GM06990 (cell line): ENCODE measurements around the gene BRME1.

Experiments used
- DNase-seq: peaks from one replicate; pipeline ENCODE4 v3.0.0-alpha.2; 2011; ENCODE audit not compliant: insufficient read length; ENCODE audit errors: extremely low read depth
- H3K27me3 ChIP-seq: replicated peaks from 2 replicates; pipeline ENCODE4 v1.6.0; 2011; ENCODE audit warnings: low read length; ENCODE audit not compliant: control insufficient read depth, insufficient read depth
- H3K36me3 ChIP-seq: 2 replicates; pipeline ENCODE4 v1.5.1; 2011; ENCODE audit warnings: low read length; ENCODE audit not compliant: control insufficient read depth, insufficient read depth
- H3K4me3 ChIP-seq: replicated peaks from 2 replicates; pipeline ENCODE4 v1.5.1; 2011; ENCODE audit warnings: low read depth, mild to moderate bottlenecking, control low read depth, low read length
- TF ChIP-seq, protein P1 (sequence below): IDR thresholded peaks from 2 replicates; pipeline ENCODE4 v1.5.1; 2011; ENCODE audit warnings: low read length, control low read depth, mild to moderate bottlenecking, inconsistent platforms; ENCODE audit not compliant: insufficient read depth, poor library complexity, severe bottlenecking

BRME1 gene

GRCh38 chr19:13873834-13874515 is 31.9 kb downstream of the BRME1 start:
- Histone ChIP-seq H3K36me3 (no peaks in the 10 kb centered on the region), H3K27me3 (no peaks in the 10 kb centered on the region), H3K4me3 (no peak overlapping the region)
- TF ChIP-seq, protein P1, sequence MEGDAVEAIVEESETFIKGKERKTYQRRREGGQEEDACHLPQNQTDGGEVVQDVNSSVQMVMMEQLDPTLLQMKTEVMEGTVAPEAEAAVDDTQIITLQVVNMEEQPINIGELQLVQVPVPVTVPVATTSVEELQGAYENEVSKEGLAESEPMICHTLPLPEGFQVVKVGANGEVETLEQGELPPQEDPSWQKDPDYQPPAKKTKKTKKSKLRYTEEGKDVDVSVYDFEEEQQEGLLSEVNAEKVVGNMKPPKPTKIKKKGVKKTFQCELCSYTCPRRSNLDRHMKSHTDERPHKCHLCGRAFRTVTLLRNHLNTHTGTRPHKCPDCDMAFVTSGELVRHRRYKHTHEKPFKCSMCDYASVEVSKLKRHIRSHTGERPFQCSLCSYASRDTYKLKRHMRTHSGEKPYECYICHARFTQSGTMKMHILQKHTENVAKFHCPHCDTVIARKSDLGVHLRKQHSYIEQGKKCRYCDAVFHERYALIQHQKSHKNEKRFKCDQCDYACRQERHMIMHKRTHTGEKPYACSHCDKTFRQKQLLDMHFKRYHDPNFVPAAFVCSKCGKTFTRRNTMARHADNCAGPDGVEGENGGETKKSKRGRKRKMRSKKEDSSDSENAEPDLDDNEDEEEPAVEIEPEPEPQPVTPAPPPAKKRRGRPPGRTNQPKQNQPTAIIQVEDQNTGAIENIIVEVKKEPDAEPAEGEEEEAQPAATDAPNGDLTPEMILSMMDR, result no peak
- DNase-seq, result no peak

DNA sequence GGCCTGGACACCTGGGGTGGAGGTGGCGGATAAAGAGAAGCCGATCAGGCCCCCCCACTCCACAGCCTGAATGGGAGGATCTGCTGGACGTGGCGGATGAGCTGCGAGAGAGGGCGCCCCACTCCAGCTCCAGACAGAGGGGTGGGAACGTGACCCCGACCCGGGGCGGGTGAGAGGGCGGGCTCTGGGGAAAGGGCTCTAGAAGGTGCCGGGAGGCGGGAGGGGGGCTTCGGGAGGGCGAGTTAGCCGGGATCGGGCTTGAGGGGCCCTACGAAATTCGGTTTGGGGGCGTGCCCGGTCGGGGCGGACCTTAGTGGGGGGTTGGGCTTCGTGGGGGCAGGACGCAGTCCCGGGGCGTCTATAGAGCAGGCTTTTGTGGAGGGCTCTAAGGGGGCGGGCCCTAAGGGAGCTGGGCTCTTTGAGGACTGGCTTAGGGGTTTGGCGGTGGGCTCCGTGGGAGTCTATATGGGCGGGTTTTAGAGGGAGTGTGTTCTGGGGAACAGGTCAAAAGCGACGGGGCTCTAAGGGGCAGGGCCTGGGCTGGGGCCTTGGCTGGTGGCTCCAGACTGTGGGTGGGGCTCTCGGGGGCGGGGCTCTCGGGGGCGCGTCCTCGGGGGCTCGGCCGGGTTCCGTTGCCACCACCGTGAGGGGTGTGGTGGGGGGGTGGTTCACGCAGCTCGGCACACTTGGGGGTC is 33.1 kb downstream of the BRME1 start:
- H3K4me3 ChIP-seq, result peak overlapping the region; percentile 51
- DNase-seq, result no peak
- no peaks in the 10 kb centered on the region for H3K27me3 ChIP-seq
- no peaks in the 10 kb centered on the region for H3K36me3 ChIP-seq
- TF ChIP-seq, protein P1, result peak; percentile 63

DNA sequence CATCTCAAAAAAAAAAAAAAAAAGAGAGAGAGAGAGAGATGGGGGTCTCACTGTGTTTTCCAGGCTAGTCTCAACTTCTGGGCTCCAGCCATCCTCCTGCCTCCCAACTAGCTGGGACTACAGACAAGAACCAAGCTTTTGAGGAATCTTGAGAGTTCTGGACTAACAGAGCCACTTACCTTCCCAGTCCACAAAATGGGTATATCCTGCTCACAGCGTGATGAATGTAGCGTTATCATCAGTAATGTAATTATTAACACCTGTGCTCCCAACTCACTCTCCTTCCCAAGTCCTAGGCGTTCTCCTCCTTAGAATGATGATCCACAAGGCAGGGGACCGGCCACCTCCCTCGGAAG is 33.6 kb downstream of the BRME1 start:
- DNase-seq, result no peak
- no peaks in the 10 kb centered on the region for H3K36me3 ChIP-seq
- H3K4me3 ChIP-seq, result peak overlapping the region; percentile 51; the same call in 1 of the 2 replicates
- TF ChIP-seq, protein P1, result no peak
- H3K27me3 ChIP-seq, result no peaks in the 10 kb centered on the region

GRCh38 chr19:13870873-13871272 is 35.0 kb downstream of the BRME1 start:
- Histone ChIP-seq H3K4me3 (no peak overlapping the region), H3K36me3 (no peaks in the 10 kb centered on the region), H3K27me3 (no peaks in the 10 kb centered on the region)
- TF ChIP-seq, protein P1, result no peak
- no peak for DNase-seq

GRCh38 chr19:13869281-13869680 is 36.6 kb downstream of the BRME1 start:
- Histone ChIP-seq H3K36me3 (no peaks in the 10 kb centered on the region), H3K27me3 (no peaks in the 10 kb centered on the region), H3K4me3 (no peak overlapping the region)
- TF ChIP-seq, protein P1, result no peak
- no peak for DNase-seq
